ENCODE data around the gene AAK1. TPM values are rescaled to one million over a fixed set of nuclear protein-coding genes. Genes with fewer than 3 reads are reported as not detected.

The AAK1 gene
- total RNA-seq, 1 donor from 2014 or later, result 108 TPM

DNA sequence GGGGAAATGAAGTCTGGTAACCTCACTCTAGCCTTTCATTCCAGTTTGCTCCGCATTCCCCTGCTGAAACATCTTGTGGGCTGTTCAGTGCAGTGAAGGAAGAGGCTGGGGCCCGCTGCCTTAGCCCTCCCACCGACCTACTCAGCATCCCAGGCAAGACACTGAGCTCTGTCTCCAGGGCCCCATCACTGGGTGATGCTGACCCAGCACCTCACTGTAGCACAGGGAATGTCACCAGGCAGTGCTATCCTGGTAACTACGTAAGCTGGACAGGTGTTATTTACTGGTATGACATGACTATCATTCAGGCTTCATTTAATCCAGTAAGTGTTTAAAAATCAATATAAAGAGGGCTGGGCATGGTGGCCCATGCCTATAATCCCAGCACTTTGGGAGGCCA is 105.3 kb downstream of the AAK1 start:
- Histone ChIP-seq H4K20me1 (ENCODE audit: insufficient read depth, low read length) (peaks cover 52% of the 10 kb centered on the region), H3K27me3 (ENCODE audit: insufficient read depth, low read length) (no peaks in the 10 kb centered on the region), H3K27ac (ENCODE audit: low read depth, low read length) (no peak overlapping the region), H3K4me3 (ENCODE audit: insufficient read depth, low read depth, low read length) (no peak overlapping the region), H3K4me1 (ENCODE audit: insufficient read depth, low read length) (no peaks in the 10 kb centered on the region), H3K4me2 (ENCODE audit: low read length) (no peak overlapping the region), H3K79me2 (ENCODE audit: insufficient read depth, low read length) (peaks cover 10% of the 10 kb centered on the region), H3K36me3 (ENCODE audit: insufficient read depth, low read length) (peaks cover 34% of the 10 kb centered on the region), H3K9ac (ENCODE audit: low read length) (no peak overlapping the region), H3K9me3 (ENCODE audit: insufficient read depth, low read depth, low read length) (no peaks in the 10 kb centered on the region), H2AFZ (ENCODE audit: low read depth, low read length) (no peak overlapping the region)
- Mint-ChIP-seq H3K4me1 (ENCODE audit: low read depth, unreplicated experiment) (peaks cover 15% of the 10 kb centered on the region), H3K27me3 (ENCODE audit: low read depth, unreplicated experiment) (no peaks in the 10 kb centered on the region), H3K9me3 (ENCODE audit: unreplicated experiment) (no peaks in the 10 kb centered on the region), H3K4me3 (ENCODE audit: unreplicated experiment) (no peak overlapping the region), H3K27ac (ENCODE audit: unreplicated experiment) (no peak overlapping the region), H3K36me3 (ENCODE audit: low read depth, unreplicated experiment) (peaks cover 31% of the 10 kb centered on the region)
- FAIRE-seq, result no peak
- no peak for DNase-seq (ENCODE audit: low read depth)
- TF ChIP-seq EZH2 (IDR thresholded peaks at IDR 0.05; ENCODE audit: insufficient read depth, low read length), result no peak
- TF ChIP-seq, protein P1, sequence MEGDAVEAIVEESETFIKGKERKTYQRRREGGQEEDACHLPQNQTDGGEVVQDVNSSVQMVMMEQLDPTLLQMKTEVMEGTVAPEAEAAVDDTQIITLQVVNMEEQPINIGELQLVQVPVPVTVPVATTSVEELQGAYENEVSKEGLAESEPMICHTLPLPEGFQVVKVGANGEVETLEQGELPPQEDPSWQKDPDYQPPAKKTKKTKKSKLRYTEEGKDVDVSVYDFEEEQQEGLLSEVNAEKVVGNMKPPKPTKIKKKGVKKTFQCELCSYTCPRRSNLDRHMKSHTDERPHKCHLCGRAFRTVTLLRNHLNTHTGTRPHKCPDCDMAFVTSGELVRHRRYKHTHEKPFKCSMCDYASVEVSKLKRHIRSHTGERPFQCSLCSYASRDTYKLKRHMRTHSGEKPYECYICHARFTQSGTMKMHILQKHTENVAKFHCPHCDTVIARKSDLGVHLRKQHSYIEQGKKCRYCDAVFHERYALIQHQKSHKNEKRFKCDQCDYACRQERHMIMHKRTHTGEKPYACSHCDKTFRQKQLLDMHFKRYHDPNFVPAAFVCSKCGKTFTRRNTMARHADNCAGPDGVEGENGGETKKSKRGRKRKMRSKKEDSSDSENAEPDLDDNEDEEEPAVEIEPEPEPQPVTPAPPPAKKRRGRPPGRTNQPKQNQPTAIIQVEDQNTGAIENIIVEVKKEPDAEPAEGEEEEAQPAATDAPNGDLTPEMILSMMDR (IDR thresholded peaks at IDR 0.05; ENCODE audit: insufficient read depth, low read depth, low read length), result no peak

DNA sequence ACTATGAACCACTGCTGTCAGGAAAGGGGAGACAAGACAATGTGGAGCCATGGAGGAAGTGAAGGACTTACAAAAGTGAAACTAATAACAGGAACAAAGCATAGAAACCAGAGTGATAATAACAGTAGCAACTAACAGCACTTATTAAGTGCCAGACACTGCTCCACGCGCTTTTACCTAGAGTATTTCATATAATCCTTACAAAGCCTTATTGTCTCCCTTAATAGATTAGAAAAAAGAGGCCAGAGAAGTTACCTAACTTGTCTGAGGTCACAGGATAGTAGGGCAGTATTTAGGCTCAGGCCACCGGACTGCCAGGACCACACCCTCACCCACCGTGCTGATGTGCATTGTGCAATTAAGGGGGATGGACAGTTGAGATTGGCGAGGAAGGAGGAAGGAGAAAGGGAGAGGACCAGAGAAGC is 107.7 kb downstream of the AAK1 start:
- H3K9me3 Mint-ChIP-seq (ENCODE audit: unreplicated experiment), result no peaks in the 10 kb centered on the region
- no peak overlapping the region for H3K4me3 Mint-ChIP-seq (ENCODE audit: unreplicated experiment)
- Histone ChIP-seq H3K4me3 (ENCODE audit: insufficient read depth, low read depth, low read length) (no peak overlapping the region), H3K4me2 (ENCODE audit: low read length) (no peak overlapping the region), H3K4me1 (ENCODE audit: insufficient read depth, low read length) (no peaks in the 10 kb centered on the region), H3K79me2 (ENCODE audit: insufficient read depth, low read length) (peaks cover 10% of the 10 kb centered on the region), H3K9ac (ENCODE audit: low read length) (no peak overlapping the region), H3K27ac (ENCODE audit: low read depth, low read length) (no peak overlapping the region), H4K20me1 (ENCODE audit: insufficient read depth, low read length) (peaks cover 52% of the 10 kb centered on the region), H2AFZ (ENCODE audit: low read depth, low read length) (no peak overlapping the region), H3K9me3 (ENCODE audit: insufficient read depth, low read depth, low read length) (no peaks in the 10 kb centered on the region), H3K36me3 (ENCODE audit: insufficient read depth, low read length) (peaks cover 38% of the 10 kb centered on the region), H3K27me3 (ENCODE audit: insufficient read depth, low read length) (no peaks in the 10 kb centered on the region)
- H3K4me1 Mint-ChIP-seq (ENCODE audit: low read depth, unreplicated experiment), result peaks cover 15% of the 10 kb centered on the region
- H3K27me3 Mint-ChIP-seq (ENCODE audit: low read depth, unreplicated experiment), result no peaks in the 10 kb centered on the region
- DNase-seq (ENCODE audit: low read depth) (no peak), FAIRE-seq (no peak)
- TF ChIP-seq, protein P1 (IDR thresholded peaks at IDR 0.05; ENCODE audit: insufficient read depth, low read depth, low read length), result no peak
- no peak for TF ChIP-seq EZH2 (IDR thresholded peaks at IDR 0.05; ENCODE audit: insufficient read depth, low read length)
- peaks cover 44% of the 10 kb centered on the region for H3K36me3 Mint-ChIP-seq (ENCODE audit: low read depth, unreplicated experiment)
- H3K27ac Mint-ChIP-seq (ENCODE audit: unreplicated experiment), result no peak overlapping the region

DNA sequence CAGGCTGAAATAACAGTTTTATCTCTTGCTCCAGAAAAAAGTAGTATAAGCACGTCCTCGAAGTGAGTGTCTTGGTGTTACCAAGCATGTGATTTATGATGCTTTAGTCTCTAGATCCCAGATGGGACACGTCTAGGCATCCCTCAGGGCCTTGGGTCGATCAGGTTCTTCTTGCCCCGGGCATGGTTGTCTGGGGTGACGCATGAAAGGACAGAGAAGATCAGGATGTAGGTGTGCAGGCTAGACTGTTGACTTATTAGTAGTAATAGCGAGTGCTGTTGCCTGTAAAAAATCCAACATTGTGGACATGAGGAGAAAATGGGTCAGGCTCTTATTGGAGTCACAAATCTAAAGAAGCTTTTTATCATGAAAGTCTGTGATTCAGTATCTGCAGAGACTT is 112.4 kb downstream of the AAK1 start:
- Histone ChIP-seq H3K27me3 (ENCODE audit: insufficient read depth, low read length) (no peaks in the 10 kb centered on the region), H3K4me1 (ENCODE audit: insufficient read depth, low read length) (no peaks in the 10 kb centered on the region), H2AFZ (ENCODE audit: low read depth, low read length) (no peak overlapping the region), H3K36me3 (ENCODE audit: insufficient read depth, low read length) (peaks cover 40% of the 10 kb centered on the region), H3K4me3 (ENCODE audit: insufficient read depth, low read depth, low read length) (no peak overlapping the region), H3K9me3 (ENCODE audit: insufficient read depth, low read depth, low read length) (no peaks in the 10 kb centered on the region), H3K4me2 (ENCODE audit: low read length) (no peak overlapping the region), H3K27ac (ENCODE audit: low read depth, low read length) (no peak overlapping the region), H3K79me2 (ENCODE audit: insufficient read depth, low read length) (peaks cover 5% of the 10 kb centered on the region), H3K9ac (ENCODE audit: low read length) (no peak overlapping the region), H4K20me1 (ENCODE audit: insufficient read depth, low read length) (peaks cover 23% of the 10 kb centered on the region)
- Mint-ChIP-seq H3K36me3 (ENCODE audit: low read depth, unreplicated experiment) (peaks cover 40% of the 10 kb centered on the region), H3K4me1 (ENCODE audit: low read depth, unreplicated experiment) (no peaks in the 10 kb centered on the region), H3K27me3 (ENCODE audit: low read depth, unreplicated experiment) (no peaks in the 10 kb centered on the region), H3K9me3 (ENCODE audit: unreplicated experiment) (no peaks in the 10 kb centered on the region), H3K27ac (ENCODE audit: unreplicated experiment) (no peak overlapping the region), H3K4me3 (ENCODE audit: unreplicated experiment) (no peak overlapping the region)
- FAIRE-seq, result no peak
- no peak for DNase-seq (ENCODE audit: low read depth)
- no peak for TF ChIP-seq EZH2 (IDR thresholded peaks at IDR 0.05; ENCODE audit: insufficient read depth, low read length)
- TF ChIP-seq, protein P1 (IDR thresholded peaks at IDR 0.05; ENCODE audit: insufficient read depth, low read depth, low read length), result no peak

Data from astrocyte (in vitro differentiated cells and primary cell).